Gastrocnemius medialis (tissue), 4 donors: ENCODE results near the gene OTOP2. TPM values are rescaled to one million over a fixed set of nuclear protein-coding genes. Genes with fewer than 3 reads are reported as not detected.

ENCODE experiments used
- total RNA-seq, 4 donors: library from RNA; depleted of rRNA; stranded (reverse); fragments of >200 nt; gene quantifications; one replicate each; pipeline versions ENCODE4 v1.1.0 to v1.2.3, GENCODE V29; 2016

The OTOP2 gene
- total RNA-seq, 4 donors from 2014 or later = 0.19 TPM; not detected in 3

Other genes starting within 250 kb of the OTOP2 start
- not detected for gene CD300LF, start 211.3 kb upstream of the OTOP2 start, total RNA-seq
- 1 to 10 TPM in 1 of 4 donors, under 1 TPM in 3; 0.24 to 3.7 (median 0.43) TPM for gene RAB37, start 187.0 kb upstream of the OTOP2 start, total RNA-seq
- 1 to 10 TPM; 3.8 to 5.6 (median 5.5) TPM for gene NHERF1, start 175.6 kb upstream of the OTOP2 start, total RNA-seq
- 10 to 100 TPM in 3 of 4 donors, 1 to 10 TPM in 1; 7.7 to 27.4 (median 14.5) TPM for gene NAT9, start 147.9 kb upstream of the OTOP2 start, total RNA-seq
- gene GRIN2C, start 64.4 kb upstream of the OTOP2 start, total RNA-seq = 1 to 10 TPM in 2 of 4 donors, not detected in 2; 1.2 to 1.5 TPM
- gene FDXR, start 51.3 kb upstream of the OTOP2 start, total RNA-seq = 1 to 10 TPM; 2.1 to 6.0 (median 3.2) TPM
- gene FADS6, start 30.6 kb upstream of the OTOP2 start, total RNA-seq = not detected
- not detected for gene USH1G, start 1.0 kb upstream of the OTOP2 start, total RNA-seq
- gene OTOP3, start 11.6 kb downstream of the OTOP2 start, total RNA-seq = not detected
- 1 to 10 TPM; 2.2 to 4.3 (median 2.9) TPM for gene HID1, start 48.5 kb downstream of the OTOP2 start, total RNA-seq
- 1 to 10 TPM; 1.3 to 3.6 (median 2.6) TPM for gene CDR2L, start 63.4 kb downstream of the OTOP2 start, total RNA-seq
- gene MRPL58, start 88.4 kb downstream of the OTOP2 start, total RNA-seq = 100 to 1,000 TPM in 3 of 4 donors, 10 to 100 TPM in 1; 97.9 to 141 (median 107) TPM
- 100 to 1,000 TPM; 377 to 495 (median 491) TPM for gene ATP5PD, start 122.7 kb downstream of the OTOP2 start, total RNA-seq
- gene KCTD2, start 123.0 kb downstream of the OTOP2 start, total RNA-seq = 10 to 100 TPM; 29.4 to 51.1 (median 41.8) TPM
- gene SLC16A5, start 163.7 kb downstream of the OTOP2 start, total RNA-seq = 1 to 10 TPM; 1.5 to 7.9 (median 6.9) TPM
- 1 to 10 TPM; 2.0 to 4.4 (median 3.0) TPM for gene ARMC7, start 185.7 kb downstream of the OTOP2 start, total RNA-seq
- gene NT5C, start 207.5 kb downstream of the OTOP2 start, total RNA-seq = 100 to 1,000 TPM in 1 of 4 donors, 10 to 100 TPM in 3; 62.8 to 111 (median 68.0) TPM
- 100 to 1,000 TPM in 1 of 4 donors, 10 to 100 TPM in 3; 35.5 to 113 (median 71.8) TPM for gene JPT1, start 230.2 kb downstream of the OTOP2 start, total RNA-seq